Skeletal muscle tissue (tissue), 4 donors: ENCODE data around the gene E2F1. TPM values are rescaled to one million over a fixed set of nuclear protein-coding genes. Genes with fewer than 3 reads are reported as not detected.
A peak's percentile ranks its signal among the peaks of the same experiment; 100 is the strongest.

Experiments used
- H3K27ac ChIP-seq: one replicate; pipeline ENCODE4 v1.7.0; 2013; ENCODE audit warnings: mild to moderate bottlenecking, low read depth, low read length, inconsistent platforms
- H3K27me3 ChIP-seq, 3 donors: one replicate each; pipeline ENCODE4 v1.7.0; 2013; ENCODE audit warnings: low read length in 3 of 3; ENCODE audit not compliant: control insufficient read depth in 3 of 3, insufficient read depth in 3 of 3
- H3K36me3 ChIP-seq, 3 donors: one replicate each; pipeline ENCODE4 v1.7.0; 2013; ENCODE audit warnings: low read length in 3 of 3; ENCODE audit not compliant: control insufficient read depth in 3 of 3, insufficient read depth in 3 of 3
- H3K4me1 ChIP-seq, 3 donors: one replicate each; pipeline ENCODE4 v1.7.0; 2013; ENCODE audit warnings: low read length in 3 of 3, mild to moderate bottlenecking in 3 of 3; ENCODE audit not compliant: control insufficient read depth in 3 of 3, insufficient read depth in 3 of 3
- H3K4me3 ChIP-seq, 3 donors: one replicate each; pipeline ENCODE4 v1.7.0; 2013; ENCODE audit warnings: low read length in 3 of 3
- H3K9ac ChIP-seq, 3 donors: one replicate each; pipeline ENCODE4 v1.7.0; 2013; ENCODE audit warnings: low read length in 3 of 3, mild to moderate bottlenecking in 3 of 3, moderate library complexity in 2 of 3, low read depth in 1 of 3
- H3K9me3 ChIP-seq, 3 donors: one replicate each; pipeline ENCODE4 v1.7.0; 2013; ENCODE audit warnings: low read length in 3 of 3; ENCODE audit not compliant: control insufficient read depth in 3 of 3
- total RNA-seq: library from RNA; depleted of rRNA; stranded (reverse); fragments of >200 nt; gene quantifications from one replicate; pipeline ENCODE4 v1.2.3, GENCODE V29; 2014
- donor health status: Osteomylitis.

E2F1 gene
- total RNA-seq, 1 donor from 2014 or later: 5.2 TPM

- no peaks in the 10 kb centered on the region for H3K27me3 ChIP-seq
- H3K9me3 ChIP-seq: no peaks in the 10 kb centered on the region
- H3K4me1 ChIP-seq: peaks cover 42 to 51% (median 43%) of the 10 kb centered on the region in 3 donors
- H3K27ac ChIP-seq: peak overlapping the region; percentile 81
- H3K4me3 ChIP-seq: peak overlapping the region; percentile 80 to 85 (median 83)
- peaks cover 27 to 33% (median 28%) of the 10 kb centered on the region in 3 donors for H3K36me3 ChIP-seq
- H3K9ac ChIP-seq: peak overlapping the region; percentile 85 to 87 (median 87)
These were observed 13.6 kb downstream of the E2F1 start for GRCh38 chr20:33672426-33673113.

- Histone ChIP-seq H3K27ac (no peak overlapping the region), H3K4me3 (no peak overlapping the region), H3K9ac (peak overlapping the region in 1 of 3 donors; percentile 87), H3K9me3 (no peaks in the 10 kb centered on the region), H3K27me3 (no peaks in the 10 kb centered on the region), H3K36me3 (peaks cover 27 to 33% (median 28%) of the 10 kb centered on the region in 3 donors), H3K4me1 (peaks cover 47 to 60% (median 48%) of the 10 kb centered on the region in 3 donors)
These were observed 14.5 kb downstream of the E2F1 start for GRCh38 chr20:33671573-33672288.

GRCh38 chr20:33670715-33671499 lies 15.3 kb downstream of the E2F1 start:
- Histone ChIP-seq H3K9me3 (no peaks in the 10 kb centered on the region), H3K9ac (no peak overlapping the region), H3K4me1 (peaks cover 49 to 65% (median 52%) of the 10 kb centered on the region in 3 donors), H3K4me3 (no peak overlapping the region), H3K27me3 (no peaks in the 10 kb centered on the region), H3K36me3 (peaks cover 27 to 33% (median 28%) of the 10 kb centered on the region in 3 donors), H3K27ac (no peak overlapping the region)

- Histone ChIP-seq H3K27me3 (no peaks in the 10 kb centered on the region), H3K9me3 (no peaks in the 10 kb centered on the region), H3K9ac (no peak overlapping the region), H3K27ac (no peak overlapping the region), H3K4me3 (no peak overlapping the region), H3K4me1 (peaks cover 41 to 58% (median 51%) of the 10 kb centered on the region in 3 donors), H3K36me3 (peaks cover 27 to 33% (median 28%) of the 10 kb centered on the region in 3 donors)
These were observed 16.1 kb downstream of the E2F1 start for GRCh38 chr20:33669873-33670640.

- peaks cover 38 to 61% (median 49%) of the 10 kb centered on the region in 3 donors for H3K4me1 ChIP-seq
- H3K4me3 ChIP-seq: no peak overlapping the region
- H3K9ac ChIP-seq: no peak overlapping the region
- no peaks in the 10 kb centered on the region for H3K27me3 ChIP-seq
- peaks cover 27 to 33% (median 28%) of the 10 kb centered on the region in 3 donors for H3K36me3 ChIP-seq
- no peaks in the 10 kb centered on the region for H3K9me3 ChIP-seq
- no peak overlapping the region for H3K27ac ChIP-seq
These were observed 17.0 kb downstream of the E2F1 start for GRCh38 chr20:33669224-33669623.

GRCh38 chr20:33668466-33669155 lies 17.6 kb downstream of the E2F1 start:
- H3K36me3 ChIP-seq: peaks cover 27 to 33% (median 28%) of the 10 kb centered on the region in 3 donors
- no peaks in the 10 kb centered on the region for H3K27me3 ChIP-seq
- peak overlapping the region in 2 of 3 donors; percentile 40 to 57 for H3K9ac ChIP-seq
- peaks cover 42 to 64% (median 54%) of the 10 kb centered on the region in 3 donors for H3K4me1 ChIP-seq
- no peak overlapping the region for H3K27ac ChIP-seq
- no peaks in the 10 kb centered on the region for H3K9me3 ChIP-seq
- peak overlapping the region in 1 of 3 donors; percentile 63 for H3K4me3 ChIP-seq

GRCh38 chr20:33667676-33668465 lies 18.3 kb downstream of the E2F1 start:
- Histone ChIP-seq H3K4me3 (peak overlapping the region; percentile 63 to 75 (median 73)), H3K36me3 (peaks cover 27 to 33% (median 28%) of the 10 kb centered on the region in 3 donors), H3K9me3 (no peaks in the 10 kb centered on the region), H3K4me1 (peaks cover 38 to 63% (median 52%) of the 10 kb centered on the region in 3 donors), H3K9ac (peak overlapping the region; percentile 40 to 71 (median 62)), H3K27ac (peak overlapping the region; percentile 58), H3K27me3 (no peaks in the 10 kb centered on the region)

- Histone ChIP-seq H3K36me3 (peaks cover 27 to 33% (median 28%) of the 10 kb centered on the region in 3 donors), H3K27me3 (no peaks in the 10 kb centered on the region), H3K9ac (peak overlapping the region; percentile 61 to 71 (median 62)), H3K4me1 (peaks cover 38 to 60% (median 48%) of the 10 kb centered on the region in 3 donors), H3K4me3 (peak overlapping the region; percentile 68 to 75 (median 73)), H3K9me3 (no peaks in the 10 kb centered on the region), H3K27ac (peak overlapping the region; percentile 58)
These were observed 18.9 kb downstream of the E2F1 start for GRCh38 chr20:33667245-33667675.
